Spleen (tissue), 7 donors: Measurements from ENCODE around the gene WNT9B.

ENCODE experiments used
- CTCF ChIP-seq, 11 experiments: fragments of 200-600 bp in 7 of 11; fragments of 450-650 bp in 4 of 11; sonication (generic) in 4 of 11; IDR thresholded peaks in 8 of 11; conservative IDR thresholded peaks in 3 of 11; 1 replicate in 7 of 11; 2 replicates in 4 of 11; pipeline versions ENCODE4 v1.4.0 to v1.8.0; 2016 to 2021; ENCODE audit warnings: antibody characterized with exemption in 11 of 11, inconsistent platforms in 4 of 11, mild to moderate bottlenecking in 1 of 11
- POLR2A ChIP-seq, 3 donors: fragments of 450-650 bp; IDR thresholded peaks; one replicate each; pipeline ENCODE4 v1.5.1; 2017; ENCODE audit warnings: antibody characterized with exemption in 3 of 3, mild to moderate bottlenecking in 1 of 3
- donor health status: DM: no; HTN: no; CAD: no; lungs with moderate emphysema.
- donor health status: DM: no; HTN: no; CAD: no.
- donor health status: DM: no; HTN: no; CAD: no.

- TF ChIP-seq CTCF (IDR thresholded peaks at IDR 0.05 in 8 of 11, conservative IDR thresholded peaks at IDR 0.05 in 3 of 11) = no peak
- no peak for TF ChIP-seq POLR2A (IDR thresholded peaks at IDR 0.05)
Observed at GRCh38 chr17:46814446-46814845, 36.9 kb upstream of the WNT9B start.
